ENCODE data around the gene DNAJC4. TPM values are rescaled to one million over a fixed set of nuclear protein-coding genes. Genes with fewer than 3 reads are reported as not detected.

DNAJC4 gene
- total and polyA plus RNA-seq, 5 donors = 46.3 to 95.7 (median 51.8) TPM

- Histone ChIP-seq H3K4me3 (ENCODE audit: low read length) (no peak overlapping the region), H3K27me3 (ENCODE audit: control insufficient read depth, insufficient read depth) (no peaks in the 10 kb centered on the region), H3K27ac (ENCODE audit: low read length) (no peak overlapping the region), H3K9me3 (ENCODE audit: control insufficient read depth, low read length) (no peaks in the 10 kb centered on the region), H3K4me1 (ENCODE audit: control insufficient read depth, insufficient read depth, low read length) (peaks cover 5% of the 10 kb centered on the region)
- ATAC-seq (no peak), DNase-seq (peak in 2 of 3 donors; percentile 68 to 70)
- 76% methylated on average over 24 of the region's 24 CpGs for WGBS
- intact Hi-C loops (cut with DNase I) = no loop called here
Measured at GRCh38 chr11:64223001-64223651, 7.2 kb upstream of the DNAJC4 start.

GRCh38 chr11:64224151-64224890 lies 6.0 kb upstream of the DNAJC4 start:
- DNase-seq (peak in 1 of 3 donors; percentile 57), ATAC-seq (no peak)
- Histone ChIP-seq H3K27ac (ENCODE audit: low read length) (no peak overlapping the region), H3K4me3 (ENCODE audit: low read length) (no peak overlapping the region), H3K9me3 (ENCODE audit: control insufficient read depth, low read length) (no peaks in the 10 kb centered on the region), H3K27me3 (ENCODE audit: control insufficient read depth, insufficient read depth) (no peaks in the 10 kb centered on the region), H3K4me1 (ENCODE audit: control insufficient read depth, insufficient read depth, low read length) (peaks cover 5% of the 10 kb centered on the region)
- WGBS = 94% methylated on average over 17 of the region's 17 CpGs
- intact Hi-C loops (cut with DNase I) = no loop called here

- peak overlapping the region; percentile 56 for H3K4me3 ChIP-seq (ENCODE audit: low read length)
- peak in 2 of 3 donors; percentile 41 to 61 for DNase-seq
- H3K9me3 ChIP-seq (ENCODE audit: control insufficient read depth, low read length) = no peaks in the 10 kb centered on the region
- peaks cover 5% of the 10 kb centered on the region for H3K4me1 ChIP-seq (ENCODE audit: control insufficient read depth, insufficient read depth, low read length)
- H3K27ac ChIP-seq (ENCODE audit: low read length) = peak overlapping the region; percentile 92
- intact Hi-C loops (cut with DNase I) = no loop called here
- WGBS = 58% methylated on average over 22 of the region's 22 CpGs
- no peaks in the 10 kb centered on the region for H3K27me3 ChIP-seq (ENCODE audit: control insufficient read depth, insufficient read depth)
- peak in 1 of 2 donors; percentile 1 for ATAC-seq
Measured at GRCh38 chr11:64224891-64225607, 5.3 kb upstream of the DNAJC4 start.

- peak within 1 kb of the TSS; percentile 56 for H3K4me3 ChIP-seq (ENCODE audit: low read length)
- intact Hi-C loops (cut with DNase I) = no loop called here
- H3K27me3 ChIP-seq (ENCODE audit: control insufficient read depth, insufficient read depth) = no peaks in the 10 kb centered on the region
- peaks cover 5% of the 10 kb centered on the region for H3K4me1 ChIP-seq (ENCODE audit: control insufficient read depth, insufficient read depth, low read length)
- peak within 1 kb of the TSS; percentile 92 for H3K27ac ChIP-seq (ENCODE audit: low read length)
- ATAC-seq (peak; percentile 82 to 84), DNase-seq (peak; percentile 92 to 97 (median 96))
- under 1% methylated on average over 54 of the region's 54 CpGs for whole genome bisulfite sequencing
- H3K9me3 ChIP-seq (ENCODE audit: control insufficient read depth, low read length) = no peaks in the 10 kb centered on the region
Measured at GRCh38 chr11:64225608-64226506, 4.5 kb upstream of the DNAJC4 start, which contains the start of the genes NUDT22 and TRPT1. Gene NUDT22, plus strand, starts transcription at chr11:64226274. Its CDS starts 379 bp downstream, at chr11:64226653. Gene TRPT1, minus strand, starts transcription at chr11:64226186. Its CDS starts 326 bp downstream, at chr11:64225860.

GRCh38 chr11:64226507-64227051 lies 3.8 kb upstream of the DNAJC4 start:
- Histone ChIP-seq H3K9me3 (ENCODE audit: control insufficient read depth, low read length) (no peaks in the 10 kb centered on the region), H3K27ac (ENCODE audit: low read length) (peak overlapping the region; percentile 78), H3K4me1 (ENCODE audit: control insufficient read depth, insufficient read depth, low read length) (peaks cover 5% of the 10 kb centered on the region), H3K27me3 (ENCODE audit: control insufficient read depth, insufficient read depth) (no peaks in the 10 kb centered on the region), H3K4me3 (ENCODE audit: low read length) (peak overlapping the region; percentile 56)
- ATAC-seq (peak; percentile 39 to 47), DNase-seq (peak; percentile 61 to 87 (median 83))
- intact Hi-C loops (cut with DNase I) = no loop called here
- 11% methylated on average over 26 of the region's 26 CpGs for WGBS

- Histone ChIP-seq H3K4me1 (ENCODE audit: control insufficient read depth, insufficient read depth, low read length) (peaks cover 5% of the 10 kb centered on the region), H3K27ac (ENCODE audit: low read length) (peak overlapping the region; percentile 78), H3K4me3 (ENCODE audit: low read length) (peak overlapping the region; percentile 56), H3K9me3 (ENCODE audit: control insufficient read depth, low read length) (no peaks in the 10 kb centered on the region), H3K27me3 (ENCODE audit: control insufficient read depth, insufficient read depth) (no peaks in the 10 kb centered on the region)
- intact Hi-C loops (cut with DNase I) = no loop called here
- WGBS = 85% methylated on average over 3 of the region's 3 CpGs
- ATAC-seq = no peak
- DNase-seq = peak in 1 of 3 donors; percentile 30
Measured at GRCh38 chr11:64227405-64227956, 2.9 kb upstream of the DNAJC4 start.

GRCh38 chr11:64229090-64229743 lies 1.1 kb upstream of the DNAJC4 start:
- WGBS = 88% methylated on average over 12 of the region's 12 CpGs
- no peak for ATAC-seq
- intact Hi-C loops (cut with DNase I) = no loop called here
- Histone ChIP-seq H3K4me3 (ENCODE audit: low read length) (no peak overlapping the region), H3K27me3 (ENCODE audit: control insufficient read depth, insufficient read depth) (no peaks in the 10 kb centered on the region), H3K4me1 (ENCODE audit: control insufficient read depth, insufficient read depth, low read length) (peaks cover 5% of the 10 kb centered on the region), H3K27ac (ENCODE audit: low read length) (peak overlapping the region; percentile 92), H3K9me3 (ENCODE audit: control insufficient read depth, low read length) (no peaks in the 10 kb centered on the region)
- peak in 2 of 3 donors; percentile 57 to 60 for DNase-seq

GRCh38 chr11:64229744-64230170 lies 591 bp upstream of the DNAJC4 start:
- Histone ChIP-seq H3K9me3 (ENCODE audit: control insufficient read depth, low read length) (no peaks in the 10 kb centered on the region), H3K4me3 (ENCODE audit: low read length) (peak overlapping the region; percentile 48), H3K27ac (ENCODE audit: low read length) (peak overlapping the region; percentile 92), H3K27me3 (ENCODE audit: control insufficient read depth, insufficient read depth) (no peaks in the 10 kb centered on the region), H3K4me1 (ENCODE audit: control insufficient read depth, insufficient read depth, low read length) (peaks cover 5% of the 10 kb centered on the region)
- DNase-seq = peak in 1 of 3 donors; percentile 42
- ATAC-seq = no peak
- WGBS = 26% methylated on average over 13 of the region's 13 CpGs
- intact Hi-C loops (cut with DNase I) = no loop called here

GRCh38 chr11:64230985-64231365 lies 627 bp downstream of the DNAJC4 start:
- Histone ChIP-seq H3K4me3 (ENCODE audit: low read length) (peak overlapping the region; percentile 48), H3K4me1 (ENCODE audit: control insufficient read depth, insufficient read depth, low read length) (no peaks in the 10 kb centered on the region), H3K9me3 (ENCODE audit: control insufficient read depth, low read length) (no peaks in the 10 kb centered on the region), H3K27ac (ENCODE audit: low read length) (peak overlapping the region; percentile 92), H3K27me3 (ENCODE audit: control insufficient read depth, insufficient read depth) (no peaks in the 10 kb centered on the region)
- intact Hi-C loops (cut with DNase I) = no loop called here
- ATAC-seq (no peak), DNase-seq (no peak)
- WGBS = 8% methylated on average over 8 of the region's 8 CpGs

Data from right cardiac atrium (tissue), 5 donors.